Loucy (cell line): ENCODE data around the gene PDCD4.

Source experiments
- H2AFZ ChIP-seq: fragments of 200-600 bp; sonication (generic); 2 replicates; pipeline ENCODE4 v1.6.0; 2016; ENCODE audit warnings: antibody characterized with exemption, mild to moderate bottlenecking, low read length, moderate library complexity
- H3F3A ChIP-seq: fragments of 200-600 bp; 2 replicates; pipeline ENCODE4 v1.6.0; 2016; ENCODE audit warnings: antibody characterized with exemption, low read depth, mild to moderate bottlenecking
- H3K27me3 ChIP-seq: fragments of 200-600 bp; sonication (generic); 2 replicates; pipeline ENCODE4 v1.6.1; 2014; ENCODE audit warnings: low read length, mild to moderate bottlenecking; ENCODE audit not compliant: insufficient read depth, poor library complexity, severe bottlenecking
- H3K36me3 ChIP-seq: fragments of 200-600 bp; sonication (generic); 2 replicates; pipeline ENCODE4 v1.6.1; 2016; ENCODE audit warnings: low read length; ENCODE audit not compliant: insufficient read depth
- H3K4me1 ChIP-seq: fragments of 200-600 bp; sonication (generic); 2 replicates; pipeline ENCODE4 v1.5.1; 2014; ENCODE audit warnings: low read length, mild to moderate bottlenecking; ENCODE audit not compliant: insufficient read depth, poor library complexity, severe bottlenecking
- H3K4me2 ChIP-seq: fragments of 200-600 bp; sonication (generic); 2 replicates; pipeline ENCODE4 v1.6.0; 2014; ENCODE audit warnings: antibody characterized with exemption, low read length, low read depth, mild to moderate bottlenecking; ENCODE audit not compliant: poor library complexity, severe bottlenecking
- H3K4me3 ChIP-seq: fragments of 200-600 bp; sonication (generic); 2 replicates; pipeline ENCODE4 v1.5.1; 2014; ENCODE audit warnings: low read length, mild to moderate bottlenecking, mixed read lengths; ENCODE audit not compliant: poor library complexity, severe bottlenecking
- H3K79me2 ChIP-seq: fragments of 200-600 bp; sonication (generic); 2 replicates; pipeline ENCODE4 v1.6.1; 2014; ENCODE audit warnings: low read length; ENCODE audit not compliant: insufficient read depth
- H3K9ac ChIP-seq: fragments of 200-600 bp; sonication (generic); 2 replicates; pipeline ENCODE4 v1.6.0; 2014; ENCODE audit warnings: mild to moderate bottlenecking, low read depth, low read length, moderate library complexity; ENCODE audit not compliant: poor library complexity, severe bottlenecking
- H3K9me2 ChIP-seq: fragments of 200-600 bp; sonication (generic); replicated peaks from 2 replicates; pipeline ENCODE4 v1.6.1; 2016; ENCODE audit warnings: low read depth, low read length, mixed read lengths
- H3K9me3 ChIP-seq: fragments of 200-600 bp; sonication (generic); 2 replicates; pipeline ENCODE4 v1.6.1; 2014; ENCODE audit warnings: mild to moderate bottlenecking, antibody characterized with exemption, low read length, low read depth; ENCODE audit not compliant: insufficient read depth
- H4K20me1 ChIP-seq: fragments of 200-600 bp; sonication (generic); 2 replicates; pipeline ENCODE4 v1.6.0; 2014; ENCODE audit warnings: antibody characterized with exemption, low read length, mild to moderate bottlenecking; ENCODE audit not compliant: insufficient read depth, poor library complexity, severe bottlenecking
- EZH2phosphoT487 ChIP-seq: fragments of 200-600 bp; IDR thresholded peaks from 2 replicates; pipeline ENCODE4 v1.6.1; 2018; ENCODE audit warnings: antibody characterized with exemption, mild to moderate bottlenecking, moderate library complexity, borderline replicate concordance
- TF ChIP-seq, protein P1 (sequence below): fragments of 200-600 bp; sonication (generic); conservative IDR thresholded peaks from 2 replicates; pipeline ENCODE4 v1.5.1; 2014; ENCODE audit warnings: mild to moderate bottlenecking, antibody characterized with exemption, low read length

The PDCD4 gene

DNA sequence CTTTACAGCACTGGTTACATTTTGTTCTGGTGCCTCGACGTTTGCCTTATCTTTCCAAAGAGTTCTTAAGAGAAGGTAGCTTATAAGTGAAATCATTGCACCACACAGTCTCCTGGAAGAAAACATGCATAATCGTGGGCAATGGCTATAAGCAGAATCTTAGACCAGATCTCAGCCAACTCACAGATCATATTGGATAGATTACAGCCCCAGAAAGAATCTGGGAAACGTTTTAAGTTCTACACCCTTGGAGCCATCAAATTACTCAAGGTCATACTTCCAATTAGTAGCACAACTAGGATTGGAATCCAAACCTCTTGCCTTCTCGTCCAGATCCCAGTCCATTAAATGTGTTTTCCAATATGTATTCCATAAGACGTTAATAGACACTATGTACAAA is 8.8 kb upstream of the PDCD4 start:
- Histone ChIP-seq H2AFZ (peak overlapping the region; percentile 8; the same call in 1 of the 2 replicates), H3K4me2 (no peak overlapping the region), H3K27me3 (no peaks in the 10 kb centered on the region), H4K20me1 (no peaks in the 10 kb centered on the region), H3K9ac (no peak overlapping the region), H3K79me2 (no peaks in the 10 kb centered on the region), H3K36me3 (no peaks in the 10 kb centered on the region), H3F3A (peaks cover 7% of the 10 kb centered on the region), H3K4me1 (peaks cover 89% of the 10 kb centered on the region), H3K9me3 (no peaks in the 10 kb centered on the region), H3K4me3 (no peak overlapping the region), H3K9me2 (no peaks in the 10 kb centered on the region)
- no peak for TF ChIP-seq EZH2phosphoT487
- TF ChIP-seq, protein P1, sequence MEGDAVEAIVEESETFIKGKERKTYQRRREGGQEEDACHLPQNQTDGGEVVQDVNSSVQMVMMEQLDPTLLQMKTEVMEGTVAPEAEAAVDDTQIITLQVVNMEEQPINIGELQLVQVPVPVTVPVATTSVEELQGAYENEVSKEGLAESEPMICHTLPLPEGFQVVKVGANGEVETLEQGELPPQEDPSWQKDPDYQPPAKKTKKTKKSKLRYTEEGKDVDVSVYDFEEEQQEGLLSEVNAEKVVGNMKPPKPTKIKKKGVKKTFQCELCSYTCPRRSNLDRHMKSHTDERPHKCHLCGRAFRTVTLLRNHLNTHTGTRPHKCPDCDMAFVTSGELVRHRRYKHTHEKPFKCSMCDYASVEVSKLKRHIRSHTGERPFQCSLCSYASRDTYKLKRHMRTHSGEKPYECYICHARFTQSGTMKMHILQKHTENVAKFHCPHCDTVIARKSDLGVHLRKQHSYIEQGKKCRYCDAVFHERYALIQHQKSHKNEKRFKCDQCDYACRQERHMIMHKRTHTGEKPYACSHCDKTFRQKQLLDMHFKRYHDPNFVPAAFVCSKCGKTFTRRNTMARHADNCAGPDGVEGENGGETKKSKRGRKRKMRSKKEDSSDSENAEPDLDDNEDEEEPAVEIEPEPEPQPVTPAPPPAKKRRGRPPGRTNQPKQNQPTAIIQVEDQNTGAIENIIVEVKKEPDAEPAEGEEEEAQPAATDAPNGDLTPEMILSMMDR: no peak

DNA sequence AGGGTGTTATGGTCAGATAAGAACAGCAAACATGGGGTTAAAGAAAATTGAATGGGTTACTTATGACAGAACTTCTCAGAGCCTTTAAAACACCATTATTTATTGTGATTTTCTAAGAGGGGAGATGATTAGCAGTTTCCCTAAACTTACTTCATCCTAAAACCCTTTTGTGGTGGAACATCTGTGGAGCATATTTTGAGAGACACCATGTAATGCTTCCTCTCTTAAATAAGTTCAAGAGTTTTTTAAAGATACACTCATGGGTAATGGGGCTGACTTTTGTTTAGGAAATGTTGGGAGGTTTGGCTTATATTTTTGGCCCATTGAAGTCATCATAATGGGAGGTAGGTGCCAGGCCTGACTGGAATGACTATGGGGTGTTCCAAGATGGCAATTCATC is 8.4 kb upstream of the PDCD4 start:
- Histone ChIP-seq H3K27me3 (no peaks in the 10 kb centered on the region), H3F3A (peaks cover 3% of the 10 kb centered on the region; the same call in 1 of the 2 replicates), H3K79me2 (no peaks in the 10 kb centered on the region), H4K20me1 (no peaks in the 10 kb centered on the region), H3K4me1 (peaks cover 89% of the 10 kb centered on the region), H2AFZ (no peak overlapping the region), H3K9me2 (no peaks in the 10 kb centered on the region), H3K9me3 (no peaks in the 10 kb centered on the region), H3K9ac (no peak overlapping the region), H3K36me3 (no peaks in the 10 kb centered on the region), H3K4me2 (no peak overlapping the region), H3K4me3 (no peak overlapping the region)
- TF ChIP-seq, protein P1: no peak
- no peak for TF ChIP-seq EZH2phosphoT487

DNA sequence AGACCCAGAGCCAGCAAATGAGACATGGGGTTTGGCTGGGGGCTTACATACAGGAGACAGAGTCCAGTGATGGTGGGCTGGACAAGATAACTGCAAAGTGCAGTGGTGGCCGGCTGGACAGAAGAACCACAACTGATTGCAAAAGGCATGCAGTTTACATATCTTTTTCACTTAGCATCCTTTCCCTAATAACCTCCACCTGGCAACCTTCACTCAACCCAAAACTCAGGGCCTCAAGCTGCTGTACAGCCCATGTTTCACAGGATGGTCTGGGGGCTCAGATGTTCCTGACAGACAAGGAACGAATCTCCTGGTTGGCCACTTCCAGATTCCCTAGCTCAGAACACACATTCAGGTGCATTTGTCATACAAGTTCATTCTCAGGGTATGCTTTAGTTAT is 7.8 kb upstream of the PDCD4 start:
- Histone ChIP-seq H3K79me2 (no peaks in the 10 kb centered on the region), H3K4me2 (no peak overlapping the region), H3K27me3 (no peaks in the 10 kb centered on the region), H3K9ac (no peak overlapping the region), H3K9me3 (no peaks in the 10 kb centered on the region), H3F3A (no peaks in the 10 kb centered on the region), H4K20me1 (no peaks in the 10 kb centered on the region), H3K4me3 (no peak overlapping the region), H3K9me2 (no peaks in the 10 kb centered on the region), H3K36me3 (no peaks in the 10 kb centered on the region), H2AFZ (no peak overlapping the region), H3K4me1 (peaks cover 89% of the 10 kb centered on the region)
- TF ChIP-seq EZH2phosphoT487: no peak
- TF ChIP-seq, protein P1: no peak
